HCT116 (cell line): ENCODE data around the gene SETD1A. TPM values are rescaled to one million over a fixed set of nuclear protein-coding genes. Genes with fewer than 3 reads are reported as not detected.

Experiments
- ATAC-seq: fragments of 200-7000 bp; cut with Tn5 transposase; 2 replicates; pipeline ENCODE4 v1.9.1; 2020; ENCODE audit warnings: mild to moderate bottlenecking, moderate library complexity
- BruUV-seq: library from RNA; stranded (reverse); fragments of 400-500 nt; replicated peaks from 2 replicates; lab custom pipeline; 2021; lab: Mats Ljungman, UMichigan
- CTCF ChIA-PET: fragments of 300-600 bp; sonication (Branson Sonifier 250); formaldehyde crosslinking; loops from one replicate; lab custom pipeline; 2021; ENCODE audit warnings: antibody characterized with exemption; lab: Charles Lee
- POLR2A ChIA-PET: fragments of 300-600, 350-600 bp; sonication (Branson Sonifier 250); formaldehyde crosslinking; loops from one replicate; lab custom pipeline; 2021; ENCODE audit warnings: antibody characterized with exemption; lab: Charles Lee
- RAD21 ChIA-PET, 2 experiments: fragments of 300-600 bp; sonication (Branson Sonifier 250); formaldehyde crosslinking; loops; one replicate each; lab custom pipeline; 2023; ENCODE audit warnings: low total read pairs in 2 of 2; ENCODE audit not compliant: uncharacterized antibody in 2 of 2, unreplicated experiment in 2 of 2, low non-redundant PET in 1 of 2; lab: Charles Lee
- DNase-seq: peaks from one replicate; pipeline ENCODE4 v3.0.0-alpha.2; 2010; ENCODE audit warnings: low read depth, low spot score
- H2AFZ ChIP-seq: fragments of 200-600 bp; shearing (Covaris generic), sonication (generic); 2 replicates; pipeline ENCODE4 v1.6.1; 2017; ENCODE audit warnings: low read depth, mixed run types, mixed read lengths, antibody characterized with exemption, low read length; ENCODE audit not compliant: poor library complexity, severe bottlenecking
- H3K27ac ChIP-seq: 2 replicates; pipeline ENCODE4 v1.5.1; 2012; ENCODE audit warnings: low read depth, low read length
- H3K27me3 ChIP-seq: fragments of 200-600 bp; sonication (generic); 2 replicates; pipeline ENCODE4 v1.6.1; 2016; ENCODE audit warnings: mixed run types, low read length, mixed read lengths; ENCODE audit not compliant: insufficient read depth
- H3K36me3 ChIP-seq, 2 experiments: fragments of 200-500 bp in 1 of 2; fragments of 200-600 bp in 1 of 2; sonication (Bioruptor generic) in 1 of 2; sonication (generic) in 1 of 2; 2 replicates each; pipeline versions ENCODE4 v1.5.1 to v1.6.1; 2014 to 2016; ENCODE audit warnings: low read length in 2 of 2, inconsistent platforms in 1 of 2, mixed read lengths in 1 of 2, mixed run types in 1 of 2; ENCODE audit not compliant: insufficient read depth in 2 of 2, control insufficient read depth in 1 of 2
- H3K4me1 ChIP-seq, 2 experiments: fragments of 200-600 bp in 1 of 2; sonication (generic) in 1 of 2; 2 replicates each; pipeline versions ENCODE4 v1.5.1 to v1.6.1; 2012 to 2017; ENCODE audit warnings: low read length in 2 of 2, inconsistent platforms in 1 of 2, mild to moderate bottlenecking in 1 of 2, mixed read lengths in 1 of 2, mixed run types in 1 of 2, moderate library complexity in 1 of 2; ENCODE audit not compliant: insufficient read depth in 2 of 2, control insufficient read depth in 1 of 2
- H3K4me2 ChIP-seq: fragments of 200-600 bp; sonication (generic); 2 replicates; pipeline ENCODE4 v1.6.1; 2017; ENCODE audit warnings: mixed run types, low read length, mixed read lengths
- H3K4me3 ChIP-seq, 2 experiments: fragments of 200-600 bp in 1 of 2; sonication (generic) in 1 of 2; replicated peaks in 1 of 2; 2 replicates each; pipeline ENCODE4 v1.5.1; 2011 to 2016; ENCODE audit warnings: low read length in 2 of 2, control low read depth in 1 of 2, low read depth in 1 of 2, mild to moderate bottlenecking in 1 of 2, mixed read lengths in 1 of 2, mixed run types in 1 of 2
- H3K79me2 ChIP-seq: fragments of 200-600 bp; sonication (generic); 2 replicates; pipeline ENCODE4 v1.6.1; 2017; ENCODE audit warnings: mild to moderate bottlenecking, mixed run types, low read length, moderate library complexity, mixed read lengths; ENCODE audit not compliant: insufficient read depth
- H3K9ac ChIP-seq: fragments of 200-600 bp; sonication (generic); 2 replicates; pipeline ENCODE4 v1.6.1; 2016; ENCODE audit warnings: low read length, mixed read lengths
- H3K9me2 ChIP-seq: fragments of 200-600 bp; sonication (generic), shearing (Covaris generic); 2 replicates; pipeline ENCODE4 v1.6.1; 2017; ENCODE audit warnings: mixed run types, mild to moderate bottlenecking, moderate library complexity; ENCODE audit not compliant: insufficient read depth
- H3K9me3 ChIP-seq, 2 experiments: fragments of 200-500 bp in 1 of 2; fragments of 200-600 bp in 1 of 2; sonication (Bioruptor generic) in 1 of 2; sonication (generic) in 1 of 2; 2 replicates each; pipeline ENCODE4 v1.6.1; 2014 to 2017; ENCODE audit warnings: low read length in 2 of 2, mixed read lengths in 2 of 2, inconsistent platforms in 1 of 2, low read depth in 1 of 2, mild to moderate bottlenecking in 1 of 2, mixed run types in 1 of 2, moderate library complexity in 1 of 2; ENCODE audit not compliant: control insufficient read depth in 1 of 2, insufficient read depth in 1 of 2
- H4K20me1 ChIP-seq: fragments of 200-600 bp; sonication (generic), shearing (Covaris generic); 2 replicates; pipeline ENCODE4 v1.6.1; 2017; ENCODE audit warnings: mixed run types, mild to moderate bottlenecking, moderate library complexity; ENCODE audit not compliant: insufficient read depth
- ATF3 ChIP-seq: IDR thresholded peaks from 2 replicates; pipeline ENCODE4 v1.6.1; 2012
- CEBPB ChIP-seq: IDR thresholded peaks from 2 replicates; pipeline ENCODE4 v1.6.1; 2012; ENCODE audit warnings: low read depth
- EGR1 ChIP-seq: IDR thresholded peaks from 2 replicates; pipeline ENCODE4 v1.6.1; 2012; ENCODE audit warnings: low read depth
- ELF1 ChIP-seq: IDR thresholded peaks from 2 replicates; pipeline ENCODE4 v1.6.1; 2012; ENCODE audit warnings: low read depth, borderline replicate concordance
- EZH2 ChIP-seq: fragments of 200-600 bp; sonication (generic); IDR thresholded peaks from 2 replicates; pipeline ENCODE4 v1.6.1; 2017; ENCODE audit warnings: antibody characterized with exemption, mixed run types
- EZH2phosphoT487 ChIP-seq: fragments of 200-600 bp; IDR thresholded peaks from 2 replicates; pipeline ENCODE4 v1.6.1; 2018; ENCODE audit warnings: antibody characterized with exemption, borderline replicate concordance
- FOSL1 ChIP-seq: IDR thresholded peaks from 2 replicates; pipeline ENCODE4 v1.6.1; 2012; ENCODE audit warnings: low read depth
- JUND ChIP-seq: IDR thresholded peaks from 2 replicates; pipeline ENCODE4 v1.6.1; 2012
- MAX ChIP-seq: IDR thresholded peaks from 2 replicates; pipeline ENCODE4 v1.6.1; 2012
- POLR2A ChIP-seq: IDR thresholded peaks from 2 replicates; pipeline ENCODE4 v1.7.0; 2011; ENCODE audit warnings: borderline replicate concordance; ENCODE audit not compliant: insufficient read depth, insufficient read length; ENCODE audit errors: extremely low read depth
- POLR2AphosphoS5 ChIP-seq: IDR thresholded peaks from 2 replicates; pipeline ENCODE4 v1.6.1; 2011; ENCODE audit warnings: mild to moderate bottlenecking, low read depth, low read length, moderate library complexity
- RAD21 ChIP-seq: IDR thresholded peaks from 2 replicates; pipeline ENCODE4 v1.6.1; 2012; ENCODE audit warnings: low read depth, mild to moderate bottlenecking
- SIN3A ChIP-seq: IDR thresholded peaks from 2 replicates; pipeline ENCODE4 v1.6.1; 2012; ENCODE audit warnings: low read depth
- SP1 ChIP-seq: IDR thresholded peaks from 2 replicates; pipeline ENCODE4 v1.6.1; 2012; ENCODE audit warnings: low read depth
- YY1 ChIP-seq: IDR thresholded peaks from 2 replicates; pipeline ENCODE4 v1.6.1; 2011; ENCODE audit warnings: low read length, low read depth, moderate library complexity, mild to moderate bottlenecking; ENCODE audit not compliant: insufficient replicate concordance; ENCODE audit errors: extremely low read depth
- ZFX ChIP-seq: fragments of 450-650 bp; IDR thresholded peaks from 2 replicates; pipeline ENCODE4 v1.6.1; 2017
- ZNF274 ChIP-seq: fragments of 200-500 bp; sonication (Bioruptor generic); IDR thresholded peaks from 2 replicates; pipeline ENCODE4 v1.6.1; 2014; ENCODE audit warnings: mild to moderate bottlenecking, low read depth, low read length, inconsistent platforms
- intact Hi-C: fragments of 100-400 bp; cut with micrococcal nuclease; formaldehyde crosslinking; loops from 2 replicates; pipeline ENCODE4 v1.10.0; 2022
- total RNA-seq: library from RNA; stranded (reverse); gene quantifications from one replicate; pipeline ENCODE4 v1.2.1, GENCODE V29; 2021; ENCODE audit not compliant: unreplicated experiment

The SETD1A gene
- total RNA-seq, 1 experiment from 2014 or later: 26.9 TPM

- Histone ChIP-seq H3K4me3 (no peak overlapping the region), H3K9me2 (no peaks in the 10 kb centered on the region), H2AFZ (no peak overlapping the region), H3K27ac (peak overlapping the region; percentile 92; the same call in 1 of the 2 replicates), H3K4me1 (peaks cover 10 to 17% of the 10 kb centered on the region in 2 experiments; a peak in 3 of 4 replicates), H3K27me3 (no peaks in the 10 kb centered on the region), H3K9ac (no peak overlapping the region), H3K36me3 (no peaks in the 10 kb centered on the region), H3K79me2 (peaks cover 10% of the 10 kb centered on the region; the same call in 1 of the 2 replicates)
- CTCF ChIA-PET: no interaction called here
- no peak for ATAC-seq
- intact Hi-C loops: loop anchor here (1.0 to 5.0 kb wide), 3 partner anchors 46 to 474 kb away; partner anchors contain the start of gene SEPHS2
- TF ChIP-seq ELF1 (no peak), JUND (no peak), CEBPB (no peak), EZH2phosphoT487 (no peak), POLR2A (no peak), RAD21 (no peak), ATF3 (no peak), POLR2AphosphoS5 (no peak), EGR1 (no peak), ZNF274 (no peak)
- TF ChIP-seq, all 23 proteins: peak for 0
- DNase-seq: no peak
- H3K9me3 ChIP-seq: no peaks in the 10 kb centered on the region
- no peak overlapping the region for H3K4me2 ChIP-seq
- BruUV-seq: no TSS peak
- H4K20me1 ChIP-seq: no peaks in the 10 kb centered on the region
- RAD21 ChIA-PET: no interaction called here
- POLR2A ChIA-PET: no interaction called here
These were observed 36.7 kb upstream of the SETD1A start for GRCh38 chr16:30920891-30921290.

GRCh38 chr16:30921459-30921747 is 36.2 kb upstream of the SETD1A start:
- ChIA-PET POLR2A (no interaction called here), CTCF (no interaction called here), RAD21 (no interaction called here)
- peak overlapping the region; percentile 62 to 97 for H3K4me3 ChIP-seq
- no peak for ATAC-seq
- TF ChIP-seq SP1 (no peak), POLR2A (no peak), ZNF274 (no peak), YY1 (no peak), ZFX (no peak), ATF3 (no peak), SIN3A (no peak), EZH2phosphoT487 (no peak), FOSL1 (no peak), MAX (no peak), CEBPB (no peak), POLR2AphosphoS5 (no peak), EZH2 (no peak), RAD21 (no peak)
- H3K4me2 ChIP-seq: peak overlapping the region; percentile 95
- H3K79me2 ChIP-seq: peaks cover 10% of the 10 kb centered on the region; the same call in 1 of the 2 replicates
- DNase-seq: no peak
- no peaks in the 10 kb centered on the region; a peak in 1 of 4 replicates for H3K36me3 ChIP-seq
- H3K9me2 ChIP-seq: no peaks in the 10 kb centered on the region
- H4K20me1 ChIP-seq: no peaks in the 10 kb centered on the region
- H3K9ac ChIP-seq: peak overlapping the region; percentile 63; the same call in 1 of the 2 replicates
- H3K9me3 ChIP-seq: no peaks in the 10 kb centered on the region
- H3K4me1 ChIP-seq: peaks cover 10 to 17% of the 10 kb centered on the region in 2 experiments; a peak in 3 of 4 replicates
- H3K27me3 ChIP-seq: no peaks in the 10 kb centered on the region
- H3K27ac ChIP-seq: peak overlapping the region; percentile 92
- H2AFZ ChIP-seq: no peak overlapping the region
- no TSS peak for BruUV-seq
- intact Hi-C loops: loop anchor here (1.0 to 5.0 kb wide), 3 partner anchors 46 to 474 kb away; partner anchors contain the start of gene SEPHS2
